ENCODE measurements around the gene GZF1.
A peak's percentile ranks its signal among the peaks of the same experiment; 100 is the strongest.

DNA sequence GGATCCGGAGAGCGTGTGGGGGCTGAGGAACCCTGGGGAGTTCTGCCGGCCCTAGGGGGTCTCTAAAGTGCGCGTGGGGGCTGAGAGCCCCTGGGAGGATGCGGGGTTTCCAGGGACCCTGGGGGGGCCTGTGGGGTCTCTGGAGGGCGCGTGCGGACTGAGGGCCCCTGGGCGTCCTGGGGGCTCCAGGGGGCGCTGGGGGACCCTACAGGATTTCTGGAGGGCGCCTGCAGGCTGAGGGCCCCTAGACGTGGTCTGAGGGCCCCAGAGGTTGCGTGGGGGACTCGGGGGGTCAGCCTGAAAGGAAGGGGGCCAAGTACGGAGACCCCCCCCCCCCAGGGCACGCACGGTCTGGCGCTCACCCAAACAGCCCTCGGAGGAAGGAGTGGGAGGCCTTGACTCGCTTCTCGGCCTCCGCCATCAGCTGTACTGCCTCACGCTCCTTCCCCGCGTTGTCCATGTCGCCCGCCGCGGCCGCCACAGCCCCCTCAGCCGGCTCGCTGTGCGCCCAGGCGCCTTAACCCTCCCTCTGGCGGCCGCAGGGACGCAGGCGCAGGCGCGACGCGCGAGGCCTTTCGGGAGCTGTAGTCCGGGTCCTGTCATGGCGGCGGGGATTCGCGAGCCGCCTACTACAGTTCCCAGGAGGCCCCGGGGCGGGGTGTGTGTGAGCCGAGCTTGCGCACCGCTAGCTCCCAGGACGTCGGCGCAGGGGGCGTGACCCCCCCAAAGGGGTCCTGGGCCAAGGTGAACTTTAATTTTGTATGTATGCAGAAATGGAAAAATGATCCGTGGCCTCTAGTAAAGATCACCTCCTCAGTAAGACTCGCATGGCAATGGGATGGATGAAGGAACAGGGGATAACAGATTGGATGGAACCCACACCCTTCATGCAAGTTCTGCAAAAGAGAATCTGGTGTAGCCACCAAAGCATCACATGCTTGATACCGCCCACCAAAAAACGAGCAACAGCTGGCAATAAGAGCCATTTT lies 59.3 kb downstream of the GZF1 start, which contains the start of gene NAPB:
- TF ChIP-seq POLR2A (IDR thresholded peaks at IDR 0.05; ENCODE audit: low read length), result peak; percentile 86
- no peak for TF ChIP-seq GATA1 (IDR thresholded peaks at IDR 0.05; ENCODE audit: low read depth, low read length)
